Cerebellar cortex (tissue), 1 donor: Measurements from ENCODE around the gene SPDEF.
A peak's percentile ranks its signal among the peaks of the same experiment; 100 is the strongest.

Source experiments
- DNase-seq: peaks from one replicate; pipeline ENCODE4 v3.0.0-alpha.2; 2015; ENCODE audit warnings: low spot score

SPDEF gene

GRCh38 chr6:34556031-34556471 is at the start of gene SPDEF:
Gene SPDEF, minus strand, starts transcription at chr6:34556329. Its CDS starts 11,874 bp downstream, at chr6:34544455.
- DNase-seq = no peak

GRCh38 chr6:34603707-34604106 is 47.6 kb upstream of the SPDEF start:
- no peak for DNase-seq

GRCh38 chr6:34602318-34603111 is 46.4 kb upstream of the SPDEF start:
- no peak for DNase-seq

- peak; percentile 97 for DNase-seq
Observed at GRCh38 chr6:34601706-34602105, 45.6 kb upstream of the SPDEF start.

GRCh38 chr6:34600796-34601195 is 44.7 kb upstream of the SPDEF start:
- no peak for DNase-seq

- peak; percentile 65 for DNase-seq
Observed at GRCh38 chr6:34600101-34600500, 44.0 kb upstream of the SPDEF start.

- peak; percentile 92 for DNase-seq
Observed at GRCh38 chr6:34598712-34599111, 42.6 kb upstream of the SPDEF start.

GRCh38 chr6:34597605-34598353 is 41.6 kb upstream of the SPDEF start:
- DNase-seq = no peak

GRCh38 chr6:34596798-34597197 is 40.7 kb upstream of the SPDEF start:
- no peak for DNase-seq

- no peak for DNase-seq
Observed at GRCh38 chr6:34595332-34596184, 39.4 kb upstream of the SPDEF start.

GRCh38 chr6:34593701-34594100 is 37.6 kb upstream of the SPDEF start:
- DNase-seq = peak; percentile 92

- peak; percentile 89 for DNase-seq
Observed at GRCh38 chr6:34592208-34592952, 36.3 kb upstream of the SPDEF start.

GRCh38 chr6:34589691-34590090 is 33.6 kb upstream of the SPDEF start:
- DNase-seq = no peak

- DNase-seq = no peak
Observed at GRCh38 chr6:34589140-34589539, 33.0 kb upstream of the SPDEF start.

GRCh38 chr6:34587851-34588250 is 31.7 kb upstream of the SPDEF start:
- DNase-seq = no peak

- DNase-seq = no peak
Observed at GRCh38 chr6:34587325-34587724, 31.2 kb upstream of the SPDEF start.

GRCh38 chr6:34586327-34587040 is 30.4 kb upstream of the SPDEF start:
- DNase-seq = no peak

- peak; percentile 77 for DNase-seq
Observed at GRCh38 chr6:34585512-34586061, 29.5 kb upstream of the SPDEF start.

- DNase-seq = no peak
Observed at GRCh38 chr6:34585108-34585507, 29.0 kb upstream of the SPDEF start.

- DNase-seq = no peak
Observed at GRCh38 chr6:34584694-34585093, 28.6 kb upstream of the SPDEF start.
